HUDEP-2 (cell line): ENCODE data around the gene MFAP2.
"Not testable (repeated sequence)": the region's sequence is repeated elsewhere in the genome, so short reads cannot be mapped to it uniquely, and the experiment has no call there.

Source experiments
- DNase-seq, 76 experiments: peaks; one replicate each; lab custom pipeline; 2025; ENCODE audit not compliant: unreplicated experiment in 76 of 76; lab: John Stamatoyannopoulos, UW

The MFAP2 gene

DNA sequence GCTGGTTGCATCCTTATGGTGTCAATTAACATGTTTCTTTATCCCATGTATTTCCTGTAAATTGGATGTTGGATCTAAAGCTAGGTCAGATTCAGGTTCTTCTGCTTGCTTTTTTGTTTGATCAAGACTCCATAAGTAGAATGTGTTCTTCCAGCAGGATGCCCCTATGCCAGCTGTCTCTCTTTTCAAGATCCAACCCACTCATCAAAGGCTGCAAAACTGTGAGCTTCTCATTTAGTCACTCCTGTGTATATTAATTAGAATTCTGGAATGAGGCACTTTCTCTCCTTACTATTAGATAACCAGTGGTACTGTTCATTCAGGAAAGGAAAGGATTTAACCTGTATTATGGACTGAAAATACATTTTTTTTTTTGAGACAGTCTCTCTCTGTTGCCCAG lies 46.5 kb downstream of the MFAP2 start:
- not testable (repeated sequence) for DNase-seq

DNA sequence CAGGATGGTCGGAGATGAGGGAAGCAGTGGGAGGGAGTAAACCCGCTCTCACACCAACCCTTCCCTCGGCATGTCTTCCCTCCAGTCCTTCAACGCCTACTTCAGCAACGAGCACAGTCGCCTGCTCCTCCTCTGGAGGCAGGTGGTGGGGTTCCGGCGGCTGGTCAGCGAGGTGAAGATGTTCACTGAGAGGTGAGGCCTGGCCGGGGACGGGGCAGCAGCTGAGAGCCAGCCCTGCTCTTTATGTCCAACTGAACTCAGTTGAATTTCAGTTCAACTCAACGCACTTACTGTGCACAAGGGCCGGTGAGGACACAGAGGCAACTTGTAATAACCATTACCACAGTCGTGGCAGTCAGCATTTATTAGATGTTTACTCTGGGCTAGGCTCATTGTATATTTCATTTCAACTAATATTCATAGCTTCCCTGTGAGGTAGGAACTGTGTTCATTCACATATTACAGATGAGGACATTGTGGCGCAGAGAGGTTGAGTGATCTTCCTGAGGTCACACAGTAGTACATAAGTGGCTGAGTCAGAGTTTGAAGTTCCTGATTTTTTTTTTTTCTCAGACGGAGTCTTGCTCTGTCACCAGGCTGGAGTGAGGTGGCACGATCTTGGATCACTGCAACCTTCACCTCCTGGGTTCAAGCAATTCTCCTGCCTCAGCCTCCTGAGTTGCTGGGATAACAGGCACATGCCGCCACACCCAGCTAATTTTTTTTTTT lies 49.0 kb downstream of the MFAP2 start:
- not testable (repeated sequence) for DNase-seq

DNA sequence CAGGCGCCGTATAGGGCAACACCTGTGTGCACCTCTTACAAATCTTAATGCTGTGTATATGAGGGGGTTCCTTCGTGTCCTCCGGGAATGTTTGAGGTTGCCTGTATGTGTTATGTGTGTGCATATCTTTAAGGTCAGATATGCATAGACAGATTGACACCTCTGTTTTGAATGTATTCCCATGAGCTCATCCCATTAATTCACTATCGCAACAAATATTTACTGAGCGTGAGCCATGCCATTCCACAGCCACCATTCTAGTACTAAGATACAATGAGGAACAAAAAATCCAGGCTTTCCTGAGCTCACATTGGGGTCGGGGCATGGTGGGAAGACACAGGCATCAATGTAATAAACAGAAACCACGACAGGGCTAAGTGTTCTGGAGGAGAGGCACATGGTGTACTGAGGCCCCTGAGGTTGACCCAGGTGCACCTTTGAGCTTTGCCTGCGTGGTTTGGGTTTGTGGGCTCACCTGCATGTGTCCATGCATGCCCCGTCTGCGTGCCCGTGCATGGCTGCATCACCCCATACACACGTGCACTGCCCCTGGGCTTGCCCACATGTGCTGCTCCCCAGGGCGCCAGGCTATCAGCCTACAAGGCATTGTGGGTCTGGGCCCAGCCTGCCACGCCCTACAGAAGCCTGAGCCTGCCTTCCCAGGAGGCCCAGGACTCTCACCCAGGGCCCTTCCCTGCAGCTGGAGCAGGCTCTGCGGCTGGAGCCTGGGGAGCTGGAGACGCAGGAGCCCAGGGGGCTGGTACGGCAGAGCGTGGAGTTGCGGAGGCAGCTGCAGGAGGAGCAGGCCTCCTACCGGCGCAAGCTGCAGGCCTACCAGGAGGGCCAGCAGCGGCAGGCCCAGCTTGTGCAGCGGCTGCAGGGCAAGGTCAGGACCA lies 51.0 kb downstream of the MFAP2 start:
- DNase-seq = peak in 4 of 76 experiments; percentile 6 to 22 (median 14)

DNA sequence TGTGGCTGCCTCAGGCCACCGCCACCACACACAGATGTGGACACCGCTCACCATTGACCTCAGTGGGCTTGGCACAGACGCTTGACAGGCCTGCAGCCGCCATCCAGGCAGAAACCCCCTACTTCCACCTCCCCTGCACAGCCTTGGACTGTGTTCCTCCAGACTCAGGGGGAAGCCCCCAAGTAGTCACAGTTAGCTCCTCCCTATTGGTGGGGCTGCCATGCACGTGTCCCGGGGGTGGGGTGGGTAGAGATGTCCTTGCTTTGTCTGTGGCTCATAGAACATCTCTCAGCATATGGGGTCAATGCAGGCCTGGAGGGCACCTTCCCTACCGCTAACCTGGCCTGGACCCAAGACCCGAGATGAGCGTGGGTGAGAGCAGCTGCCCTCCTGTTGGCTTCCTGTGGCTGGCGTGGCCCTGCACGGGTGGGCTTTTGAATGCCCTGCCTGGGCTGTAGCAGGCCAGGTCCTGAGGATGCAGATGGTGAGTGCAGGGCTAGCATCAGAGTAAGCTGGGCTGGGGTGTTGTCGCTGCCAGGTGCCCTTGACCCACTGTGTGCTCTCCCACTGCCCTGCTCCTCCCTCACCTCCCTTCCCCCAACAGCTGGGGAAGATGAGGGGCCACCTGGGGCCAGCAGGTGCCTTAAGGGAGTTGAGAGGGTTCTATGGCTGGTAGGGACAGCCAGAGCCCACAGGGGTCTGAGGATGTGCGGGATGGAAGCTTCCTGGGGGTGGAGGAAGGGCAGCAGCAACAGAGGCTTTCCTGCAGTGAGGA lies 52.5 kb downstream of the MFAP2 start:
- no peak for DNase-seq

DNA sequence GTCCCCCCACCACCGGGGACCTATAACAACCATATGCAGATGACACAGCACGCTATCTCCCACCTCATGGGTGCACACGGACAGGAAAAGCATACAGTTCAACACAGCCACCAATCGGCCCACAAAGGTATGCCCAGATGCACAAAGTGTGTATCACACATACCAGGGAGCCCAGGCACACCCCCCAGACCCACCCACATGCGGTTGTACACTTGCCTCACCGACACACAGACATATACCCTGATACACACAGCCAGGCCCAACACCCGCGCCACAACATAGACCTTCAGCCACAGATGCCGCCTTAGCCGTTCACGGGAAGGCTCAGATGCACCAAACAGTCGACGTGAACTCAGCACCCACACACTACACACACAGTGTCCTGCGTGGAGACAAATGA lies 53.2 kb downstream of the MFAP2 start:
- no peak for DNase-seq

DNA sequence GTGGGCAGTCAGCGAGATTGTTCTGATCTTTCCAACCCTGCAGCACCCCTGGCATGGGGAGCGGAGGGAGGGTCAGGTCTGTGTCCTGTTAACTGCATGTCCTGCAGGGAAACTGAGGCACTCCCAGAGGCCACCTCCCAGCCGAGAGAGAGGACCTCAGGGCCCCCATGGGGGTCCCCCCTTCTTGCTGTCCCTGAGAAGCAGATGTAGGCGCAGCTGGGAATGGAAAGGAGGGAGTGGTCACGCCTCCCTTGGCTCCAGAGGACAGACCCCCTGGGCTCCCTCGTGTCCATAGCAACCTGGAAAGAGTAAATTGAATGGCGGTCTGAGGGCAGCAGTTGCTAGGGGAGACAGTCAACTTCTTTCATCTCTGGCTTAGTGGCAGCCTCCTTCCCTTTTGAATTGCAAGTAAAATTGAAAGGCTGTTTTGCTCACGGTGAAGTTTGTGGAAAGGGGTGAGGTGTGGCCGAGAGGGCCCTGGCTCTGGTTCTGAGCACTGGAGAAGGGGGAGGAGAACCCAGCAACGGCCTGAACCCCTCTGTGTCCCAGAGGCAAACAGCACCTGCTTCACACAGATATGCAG lies 53.8 kb downstream of the MFAP2 start:
- DNase-seq = no peak

DNA sequence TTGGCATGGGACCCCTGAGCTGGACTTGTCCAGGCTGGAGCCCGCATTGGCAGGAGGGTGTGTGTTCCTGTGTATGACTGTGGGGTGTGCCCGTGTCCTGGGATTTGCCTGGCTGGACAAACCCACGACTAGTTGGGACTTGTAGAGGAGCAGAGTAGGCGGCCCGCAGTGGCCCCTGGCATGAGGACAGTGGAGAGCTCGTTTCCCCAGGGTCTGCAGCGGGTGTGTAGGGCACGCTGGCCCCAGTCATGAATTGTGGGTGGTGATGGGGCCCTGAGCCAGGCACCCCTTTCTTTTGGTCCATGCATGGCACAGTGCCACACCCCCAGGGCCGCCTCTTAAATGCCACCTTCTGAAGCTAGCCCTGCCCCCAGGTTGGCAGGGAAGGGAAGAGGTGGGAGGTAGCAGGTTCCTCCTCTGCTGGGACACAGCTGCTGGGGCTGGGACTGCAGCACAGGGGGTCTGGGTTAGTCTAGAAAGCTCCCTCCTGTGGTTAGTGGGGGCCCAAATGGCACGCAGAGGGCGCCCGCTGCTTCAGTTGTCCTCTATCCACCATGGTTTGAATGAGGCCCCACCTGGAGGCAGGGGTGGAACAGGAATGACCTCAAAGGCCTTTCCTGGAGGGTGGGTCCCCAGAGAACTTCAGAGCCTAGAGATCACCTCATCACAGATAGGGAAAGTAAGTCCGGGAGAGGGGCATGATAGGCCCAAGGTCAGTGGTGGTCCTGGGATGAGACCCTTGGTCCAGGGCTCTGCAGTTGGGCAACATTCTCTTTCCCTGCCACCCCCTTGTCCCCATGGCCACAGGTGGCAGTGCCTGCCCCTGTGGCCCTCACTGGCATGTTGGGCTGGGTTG lies 54.6 kb downstream of the MFAP2 start:
- DNase-seq = no peak

DNA sequence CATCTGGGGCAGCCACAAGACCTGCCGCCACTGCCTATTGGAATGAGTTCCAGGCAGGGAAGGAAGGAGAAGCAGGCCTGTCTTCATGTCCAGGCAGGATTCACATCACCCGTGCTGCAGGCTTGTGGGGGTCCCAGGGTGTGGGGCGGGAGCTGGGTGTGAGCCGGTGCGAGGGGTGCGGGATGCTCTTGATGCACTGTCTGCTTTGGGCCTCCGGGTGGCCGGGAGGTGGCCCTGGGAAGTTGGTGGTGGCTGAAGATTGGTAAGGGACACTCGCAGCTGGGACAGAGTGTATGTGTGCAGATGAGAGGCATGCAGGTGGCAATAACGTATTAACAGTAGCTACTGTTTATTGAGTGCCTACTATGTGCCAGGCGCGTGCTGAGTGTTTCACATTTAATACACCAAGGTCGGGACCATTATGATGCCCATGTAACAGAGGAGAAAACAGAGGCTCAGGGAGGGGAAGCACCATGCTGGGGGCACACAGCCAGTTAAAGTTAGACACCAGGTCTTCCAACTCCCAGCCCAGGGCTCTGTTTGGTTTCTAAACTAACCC lies 55.4 kb downstream of the MFAP2 start:
- DNase-seq = no peak
